Right atrium auricular region (tissue), 2 donors: ENCODE data around the gene HELZ. TPM values are rescaled to one million over a fixed set of nuclear protein-coding genes. Genes with fewer than 3 reads are reported as not detected.

Experiments used
- DNase-seq: peaks from one replicate; pipeline ENCODE4 v3.0.0-alpha.2; 2019; ENCODE audit warnings: low spot score
- H3K27ac ChIP-seq, 2 donors: fragments of 200-600 bp; sonication (generic); 1 replicate in 1 of 2; 2 replicates in 1 of 2; pipeline ENCODE4 v1.5.1; 2016 to 2019
- H3K27me3 ChIP-seq, 2 donors: fragments of 200-600 bp; sonication (generic); one replicate each; pipeline versions ENCODE4 v1.5.1 to v1.6.0; 2017 to 2019
- H3K36me3 ChIP-seq: fragments of 200-600 bp; sonication (generic); one replicate; pipeline ENCODE4 v1.5.1; 2016
- H3K4me1 ChIP-seq, 2 donors: fragments of 200-600 bp; sonication (generic); one replicate each; pipeline versions ENCODE4 v1.5.1 to v1.6.0; 2017 to 2019
- H3K4me3 ChIP-seq, 2 donors: fragments of 200-600 bp; sonication (generic); 1 replicate in 1 of 2; 2 replicates in 1 of 2; pipeline ENCODE4 v1.5.1; 2017 to 2019; ENCODE audit warnings: mild to moderate bottlenecking in 1 of 2, moderate library complexity in 1 of 2
- H3K9me3 ChIP-seq, 2 donors: fragments of 200-600 bp; sonication (generic); one replicate each; pipeline ENCODE4 v1.5.1; 2019
- total RNA-seq, 2 donors: library from RNA; depleted of rRNA; stranded (reverse); fragments of >200 nt; gene quantifications; one replicate each; pipeline ENCODE4 v1.1.0, GENCODE V29; 2016
- TF ChIP-seq, protein P1 (sequence below), 2 donors: fragments of 200-600 bp; sonication (generic); IDR thresholded peaks; one replicate each; pipeline ENCODE4 v1.5.1; 2019; ENCODE audit warnings: antibody characterized with exemption in 2 of 2

Gene HELZ
- total RNA-seq, 2 donors from 2014 or later, result 25.2 to 29.1 TPM

DNA sequence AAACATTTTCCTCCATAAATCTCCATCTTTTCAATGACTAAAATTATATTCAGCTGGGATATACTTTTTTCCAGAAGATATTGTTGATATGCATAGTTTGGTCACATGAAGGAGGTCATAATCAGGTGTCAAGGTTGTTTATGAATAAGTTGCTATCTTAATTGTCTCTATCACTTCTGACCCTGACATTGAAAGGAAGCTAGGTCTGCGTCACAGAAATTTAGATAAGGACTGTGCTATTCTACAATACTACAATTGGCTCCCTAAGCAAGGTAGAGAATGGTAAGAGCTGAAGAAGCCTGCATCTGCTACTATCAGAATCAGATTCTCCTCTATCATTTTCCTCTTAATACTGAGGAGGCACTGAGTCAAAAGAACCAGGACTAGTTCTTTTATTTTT lies 133.2 kb downstream of the HELZ start:
- Histone ChIP-seq H3K27me3 (no peaks in the 10 kb centered on the region), H3K9me3 (peaks cover 0 to 16% of the 10 kb centered on the region in 2 donors), H3K4me3 (no peak overlapping the region), H3K27ac (no peak overlapping the region), H3K36me3 (peaks cover 47% of the 10 kb centered on the region), H3K4me1 (peaks cover 0 to 18% of the 10 kb centered on the region in 2 donors)
- no peak for DNase-seq
- TF ChIP-seq, protein P1, sequence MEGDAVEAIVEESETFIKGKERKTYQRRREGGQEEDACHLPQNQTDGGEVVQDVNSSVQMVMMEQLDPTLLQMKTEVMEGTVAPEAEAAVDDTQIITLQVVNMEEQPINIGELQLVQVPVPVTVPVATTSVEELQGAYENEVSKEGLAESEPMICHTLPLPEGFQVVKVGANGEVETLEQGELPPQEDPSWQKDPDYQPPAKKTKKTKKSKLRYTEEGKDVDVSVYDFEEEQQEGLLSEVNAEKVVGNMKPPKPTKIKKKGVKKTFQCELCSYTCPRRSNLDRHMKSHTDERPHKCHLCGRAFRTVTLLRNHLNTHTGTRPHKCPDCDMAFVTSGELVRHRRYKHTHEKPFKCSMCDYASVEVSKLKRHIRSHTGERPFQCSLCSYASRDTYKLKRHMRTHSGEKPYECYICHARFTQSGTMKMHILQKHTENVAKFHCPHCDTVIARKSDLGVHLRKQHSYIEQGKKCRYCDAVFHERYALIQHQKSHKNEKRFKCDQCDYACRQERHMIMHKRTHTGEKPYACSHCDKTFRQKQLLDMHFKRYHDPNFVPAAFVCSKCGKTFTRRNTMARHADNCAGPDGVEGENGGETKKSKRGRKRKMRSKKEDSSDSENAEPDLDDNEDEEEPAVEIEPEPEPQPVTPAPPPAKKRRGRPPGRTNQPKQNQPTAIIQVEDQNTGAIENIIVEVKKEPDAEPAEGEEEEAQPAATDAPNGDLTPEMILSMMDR (IDR thresholded peaks at IDR 0.05), result no peak

DNA sequence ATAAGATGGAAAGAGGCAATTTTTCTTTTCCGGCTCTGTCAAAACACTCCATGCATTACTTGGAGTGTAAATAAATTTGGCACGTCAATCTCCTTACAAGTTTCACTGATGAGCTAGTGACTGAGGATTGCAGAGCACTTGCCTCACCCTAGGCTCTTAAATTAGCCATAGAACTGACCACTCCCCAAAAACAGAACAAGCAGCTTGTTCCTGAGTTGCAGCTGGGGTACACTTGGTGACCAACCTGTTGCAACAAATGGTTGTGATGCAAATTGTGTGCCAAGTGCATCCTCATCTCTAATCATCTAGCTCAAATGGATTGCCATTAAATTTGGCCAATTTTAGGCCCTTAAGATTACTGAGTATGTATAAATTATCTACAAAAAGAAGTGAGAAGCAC lies 133.7 kb downstream of the HELZ start:
- H3K9me3 ChIP-seq, result peaks cover 0 to 12% of the 10 kb centered on the region in 2 donors
- no peak for DNase-seq
- peaks cover 51% of the 10 kb centered on the region for H3K36me3 ChIP-seq
- H3K27ac ChIP-seq, result no peak overlapping the region
- H3K27me3 ChIP-seq, result no peaks in the 10 kb centered on the region
- peaks cover 0 to 18% of the 10 kb centered on the region in 2 donors for H3K4me1 ChIP-seq
- TF ChIP-seq, protein P1 (IDR thresholded peaks at IDR 0.05), result no peak
- H3K4me3 ChIP-seq, result no peak overlapping the region

DNA sequence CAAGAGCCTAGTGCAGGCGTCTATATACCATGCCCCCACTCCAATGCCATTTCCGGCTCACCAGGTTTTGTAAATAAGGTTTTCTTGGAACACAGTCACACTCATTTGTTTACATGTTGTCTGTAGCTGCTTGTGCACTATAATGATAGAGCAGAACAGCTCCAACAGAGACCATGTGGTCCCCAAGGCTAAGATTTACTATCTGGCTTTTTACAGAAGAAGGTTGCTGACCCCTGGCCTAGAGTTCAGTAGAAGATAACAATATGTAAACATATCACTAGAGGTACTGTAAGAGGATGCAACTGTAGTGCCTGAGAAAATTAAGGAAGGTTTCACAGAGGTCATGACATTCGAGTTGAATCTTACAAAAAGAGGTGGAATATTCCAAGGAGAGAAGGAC lies 134.4 kb downstream of the HELZ start:
- Histone ChIP-seq H3K4me1 (peaks cover 0 to 18% of the 10 kb centered on the region in 2 donors), H3K4me3 (no peak overlapping the region), H3K27ac (no peak overlapping the region), H3K9me3 (peaks cover 0 to 5% of the 10 kb centered on the region in 2 donors), H3K36me3 (peaks cover 48% of the 10 kb centered on the region), H3K27me3 (no peaks in the 10 kb centered on the region)
- no peak for DNase-seq
- TF ChIP-seq, protein P1 (IDR thresholded peaks at IDR 0.05), result no peak

DNA sequence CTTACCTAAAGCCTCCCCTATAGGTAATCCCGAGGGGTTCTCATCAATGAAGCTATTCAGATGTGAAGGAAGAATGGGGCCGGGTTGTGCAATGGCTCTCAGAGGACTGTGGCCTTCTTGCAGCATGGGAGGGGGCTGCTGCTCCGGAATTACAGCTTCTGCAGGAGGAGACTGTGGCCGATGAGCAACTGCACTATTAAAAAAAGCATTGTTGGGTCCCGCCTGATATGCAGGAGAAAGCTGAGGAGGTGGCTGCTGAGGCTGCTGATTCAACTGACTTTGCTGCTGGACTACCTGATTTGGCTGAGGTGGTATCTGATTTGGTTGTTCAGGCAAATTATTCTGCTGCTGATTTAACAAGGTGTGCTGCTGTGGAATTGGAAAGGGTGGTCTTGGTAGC lies 135.9 kb downstream of the HELZ start:
- Histone ChIP-seq H3K27me3 (no peaks in the 10 kb centered on the region), H3K4me3 (no peak overlapping the region), H3K36me3 (peaks cover 48% of the 10 kb centered on the region), H3K27ac (no peak overlapping the region), H3K9me3 (no peaks in the 10 kb centered on the region), H3K4me1 (peaks cover 0 to 18% of the 10 kb centered on the region in 2 donors)
- no peak for DNase-seq
- TF ChIP-seq, protein P1 (IDR thresholded peaks at IDR 0.05), result no peak

DNA sequence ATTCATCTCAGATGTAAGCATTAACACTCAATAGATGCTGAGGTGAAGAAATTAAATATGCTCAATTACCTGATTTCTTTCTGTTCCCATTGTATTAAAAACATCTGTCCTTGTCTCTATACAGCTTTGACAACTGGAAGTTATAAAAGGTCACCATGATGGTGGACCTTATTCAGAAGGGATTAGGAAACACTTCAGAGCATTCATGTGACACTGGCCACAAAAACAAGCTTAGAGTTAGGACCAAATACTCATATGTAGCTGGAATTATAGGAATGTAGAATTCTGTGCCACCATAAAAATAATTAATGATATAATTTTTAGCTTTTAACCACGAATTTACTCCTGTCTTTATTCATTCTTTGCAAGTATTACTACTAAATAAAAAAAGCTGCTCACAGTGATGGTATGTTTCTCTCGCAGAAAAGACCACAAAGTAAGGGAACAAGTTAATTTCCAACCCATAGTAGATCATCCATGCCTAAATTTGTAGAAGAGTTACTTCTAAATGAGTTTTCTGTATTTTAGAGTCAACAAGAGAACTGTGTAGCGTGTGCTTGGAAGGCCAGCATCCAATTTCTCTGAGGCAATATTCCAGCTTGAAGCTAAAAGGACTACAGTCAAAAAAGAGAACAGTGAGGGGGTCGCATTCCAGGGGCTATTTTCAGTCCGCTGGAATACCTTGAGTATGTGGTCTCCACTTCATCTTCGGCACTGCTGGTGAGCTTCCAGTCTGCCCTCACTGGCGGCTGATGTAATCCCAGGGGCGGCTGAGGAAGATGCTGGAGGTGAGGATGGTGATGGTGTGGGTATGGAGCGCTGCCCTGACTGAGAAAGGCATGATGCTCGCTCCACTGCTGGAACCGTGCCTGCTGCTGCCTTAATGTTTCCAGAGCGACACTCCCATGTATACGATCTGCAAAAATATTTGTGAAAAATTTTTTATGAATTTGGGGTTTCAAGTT lies 136.9 kb downstream of the HELZ start:
- no peaks in the 10 kb centered on the region for H3K27me3 ChIP-seq
- no peak overlapping the region for H3K4me3 ChIP-seq
- DNase-seq, result no peak
- H3K4me1 ChIP-seq, result peaks cover 0 to 18% of the 10 kb centered on the region in 2 donors
- H3K27ac ChIP-seq, result no peak overlapping the region
- H3K9me3 ChIP-seq, result no peaks in the 10 kb centered on the region
- H3K36me3 ChIP-seq, result peaks cover 40% of the 10 kb centered on the region
- TF ChIP-seq, protein P1 (IDR thresholded peaks at IDR 0.05), result no peak
